Pulmonary artery endothelial cell (primary cell): ENCODE results near the gene KRTAP19-7. TPM values are rescaled to one million over a fixed set of nuclear protein-coding genes. Genes with fewer than 3 reads are reported as not detected.

ENCODE experiments used
- DNase-seq: peaks from one replicate; pipeline ENCODE4 v3.0.0-alpha.2; 2011; ENCODE audit warnings: low read depth, low spot score
- total RNA-seq: library from RNA; depleted of rRNA; stranded (reverse); fragments of >200 nt; gene quantifications from 2 replicates; pipeline ENCODE4 v1.2.3, GENCODE V29; 2014

Gene KRTAP19-7, protein sequence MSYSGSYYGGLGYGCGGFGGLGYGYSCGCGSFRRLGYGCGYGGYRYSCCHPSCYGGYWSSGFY
- total RNA-seq, result not detected in 2 replicates

DNA sequence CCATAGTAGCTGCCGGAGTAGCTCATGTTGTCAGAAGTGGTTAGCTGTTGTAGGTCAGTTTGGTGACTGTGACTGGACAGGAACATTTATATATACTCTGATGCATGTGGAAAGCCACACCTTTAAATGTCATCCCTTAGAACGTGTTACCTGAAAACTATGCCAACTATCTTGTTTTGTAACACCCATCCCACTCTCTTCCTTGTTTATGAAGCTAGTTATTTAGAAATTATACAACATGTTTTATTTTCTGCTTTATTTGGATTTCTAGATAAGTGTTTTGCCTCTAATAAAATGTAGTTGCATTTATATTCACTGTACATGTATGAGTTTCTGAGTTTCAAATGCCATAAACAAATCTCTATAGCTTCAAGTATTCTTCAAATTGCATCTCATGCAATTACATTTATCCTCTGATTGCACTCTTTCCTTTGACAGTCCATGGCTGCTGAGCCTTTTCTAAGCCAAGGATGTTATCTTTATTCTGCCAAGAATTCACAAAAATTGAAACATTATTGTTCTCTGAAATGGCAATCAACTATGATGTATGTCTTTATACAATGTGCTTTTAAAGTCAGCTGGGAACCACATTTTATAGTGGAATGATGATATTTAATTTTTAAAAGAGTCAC, at the start of gene KRTAP19-7:
KRTAP19-7 (minus strand) TSS at position 51 of the 632 bp plus-strand sequence; CDS start at position 26, 25 bp downstream.
- DNase-seq, result no peak

DNA sequence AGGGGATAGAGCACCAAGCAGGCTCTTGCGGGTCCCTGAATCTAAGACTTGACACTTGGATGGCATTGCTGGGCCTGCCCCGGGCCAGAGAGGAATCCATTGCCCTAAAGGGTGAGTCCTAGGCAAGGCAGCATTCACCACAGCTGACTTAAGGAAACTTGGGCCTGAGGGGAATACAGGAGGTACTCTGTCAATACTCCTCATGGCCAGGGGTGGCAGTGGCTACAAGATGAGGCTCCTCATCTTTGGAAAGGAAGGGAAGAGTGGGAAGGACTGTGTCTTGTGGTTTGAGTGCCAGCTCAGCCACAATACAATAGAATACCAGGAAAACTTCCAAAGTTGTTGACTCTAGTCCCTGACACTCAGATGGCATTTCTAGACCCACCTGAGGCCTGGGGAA, 44.9 kb upstream of the KRTAP19-7 start:
- no peak for DNase-seq

DNA sequence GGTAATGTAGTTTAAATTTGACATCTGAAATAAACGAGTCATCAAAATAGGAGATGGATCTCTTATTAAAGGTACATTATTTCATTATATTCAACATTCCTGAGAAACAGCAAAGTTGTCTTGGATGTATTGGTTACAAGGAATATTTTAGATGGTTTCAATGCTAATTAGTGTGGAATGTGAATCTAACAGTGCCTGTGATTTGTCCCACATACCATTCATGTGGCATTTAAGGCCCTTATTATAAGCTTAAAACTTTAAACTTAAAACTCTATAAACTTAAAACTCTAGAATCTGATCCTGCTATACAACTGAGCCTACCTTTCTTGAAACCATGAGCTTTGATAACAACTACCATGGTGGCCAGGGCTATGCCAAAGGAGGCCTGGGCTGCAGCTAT, 39.7 kb upstream of the KRTAP19-7 start, which contains the start of gene KRTAP22-1:
KRTAP22-1 (plus strand) TSS at position 301 of the 400 bp plus-strand sequence.
- DNase-seq, result no peak

DNA sequence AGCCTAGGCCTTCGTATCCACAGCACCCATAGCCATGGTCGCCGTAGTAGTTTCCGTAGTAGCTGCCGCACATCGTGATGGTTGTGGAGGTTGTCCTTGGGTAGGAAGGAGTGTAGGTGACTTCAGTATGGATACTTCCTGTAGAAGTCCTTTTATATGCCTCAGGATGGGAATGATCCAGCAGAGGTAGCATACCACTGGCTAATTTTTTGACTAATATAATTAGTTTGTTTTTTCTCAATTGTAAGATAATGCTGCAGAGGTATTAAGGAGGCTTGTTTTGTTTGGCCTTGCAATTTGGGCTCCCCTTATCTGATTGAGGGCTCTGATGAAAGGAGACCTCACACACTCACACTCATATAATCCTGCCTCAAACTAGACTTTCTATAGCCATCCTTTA, 37.7 kb upstream of the KRTAP19-7 start, which contains the start of gene KRTAP6-2:
KRTAP6-2 (minus strand) TSS at position 101 of the 400 bp plus-strand sequence; CDS start at position 73, 28 bp downstream.
- no peak for DNase-seq

DNA sequence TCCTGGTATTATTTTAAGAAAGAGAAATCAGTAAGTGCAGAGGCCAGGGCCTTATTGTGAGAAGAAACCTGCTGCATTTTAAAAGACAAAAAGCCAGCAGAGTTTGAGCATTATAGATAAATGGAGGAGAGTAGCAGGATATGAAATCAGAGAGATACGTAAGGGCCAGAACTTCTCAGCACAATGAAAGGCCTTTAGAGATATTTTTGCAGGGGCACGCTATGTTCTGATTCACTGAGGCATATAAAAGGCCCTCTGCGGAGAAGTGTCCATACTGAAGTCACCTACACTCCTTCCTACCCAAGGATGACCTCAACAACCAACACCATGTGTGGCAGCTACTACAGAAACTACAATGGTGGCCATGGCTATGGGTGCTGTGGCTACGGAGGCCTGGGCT, 31.0 kb upstream of the KRTAP19-7 start, which contains the start of gene KRTAP6-3:
KRTAP6-3 (plus strand) TSS at position 301 of the 400 bp plus-strand sequence; CDS start at position 307, 6 bp downstream.
- no peak for DNase-seq

DNA sequence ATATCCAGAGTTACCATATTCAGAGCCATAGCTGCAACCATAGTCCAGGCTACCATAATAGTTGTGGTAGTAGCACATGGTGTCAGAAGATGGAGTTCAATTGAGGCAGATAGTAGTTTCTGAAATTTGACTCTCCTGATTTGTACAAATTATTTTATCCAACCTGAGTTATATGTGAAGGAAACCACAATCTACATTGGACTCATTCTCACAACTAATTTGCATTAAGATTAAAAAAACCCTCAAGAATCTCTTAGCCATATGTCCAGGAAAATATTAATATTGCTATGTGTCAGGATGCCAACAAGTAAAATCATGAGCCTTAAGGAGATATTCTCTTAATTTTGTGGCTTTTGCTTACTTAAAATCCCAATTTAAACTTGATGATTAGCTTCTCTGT, 29.2 kb upstream of the KRTAP19-7 start, which contains the start of gene KRTAP22-2:
KRTAP22-2 (minus strand) TSS at position 101 of the 400 bp plus-strand sequence.
- DNase-seq, result no peak

DNA sequence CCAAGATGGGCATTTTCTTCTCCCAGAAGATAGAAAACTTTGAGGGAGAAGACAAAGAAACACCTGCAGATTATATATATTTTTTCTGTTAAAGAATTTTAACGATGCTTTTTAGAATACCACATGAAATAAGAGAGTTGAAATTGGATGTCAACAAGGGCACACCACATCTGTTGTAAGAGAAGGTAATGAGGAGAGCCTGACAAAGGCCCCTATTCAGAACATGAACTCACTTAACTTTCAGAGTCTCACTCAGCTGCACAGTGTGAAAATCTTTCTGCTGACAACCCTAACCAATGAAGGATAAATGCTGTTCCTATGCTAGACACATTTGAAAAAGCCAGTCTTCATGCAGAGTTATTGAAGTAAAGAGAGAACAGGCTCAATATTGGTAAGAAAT, 21.8 kb upstream of the KRTAP19-7 start:
- DNase-seq, result no peak

DNA sequence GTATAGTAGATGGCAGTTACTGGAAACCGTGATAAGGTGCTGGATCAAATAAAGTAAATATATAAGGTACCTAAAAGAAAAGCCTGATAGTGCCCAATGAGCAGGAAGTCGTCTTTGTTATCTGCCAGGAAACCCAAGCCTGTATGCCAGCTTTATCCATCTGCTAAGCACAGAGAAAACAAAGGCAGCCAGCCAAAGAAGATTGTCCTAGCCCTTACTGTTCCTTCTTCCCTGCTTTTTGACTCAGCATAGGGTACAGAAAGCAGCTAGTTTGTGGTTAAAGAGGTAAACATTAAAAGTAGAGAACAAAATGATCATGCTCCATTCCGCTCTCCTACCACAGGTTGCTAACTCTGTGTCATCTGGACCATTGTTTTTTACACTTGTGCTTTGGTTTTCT, 19.0 kb upstream of the KRTAP19-7 start:
- DNase-seq, result no peak

DNA sequence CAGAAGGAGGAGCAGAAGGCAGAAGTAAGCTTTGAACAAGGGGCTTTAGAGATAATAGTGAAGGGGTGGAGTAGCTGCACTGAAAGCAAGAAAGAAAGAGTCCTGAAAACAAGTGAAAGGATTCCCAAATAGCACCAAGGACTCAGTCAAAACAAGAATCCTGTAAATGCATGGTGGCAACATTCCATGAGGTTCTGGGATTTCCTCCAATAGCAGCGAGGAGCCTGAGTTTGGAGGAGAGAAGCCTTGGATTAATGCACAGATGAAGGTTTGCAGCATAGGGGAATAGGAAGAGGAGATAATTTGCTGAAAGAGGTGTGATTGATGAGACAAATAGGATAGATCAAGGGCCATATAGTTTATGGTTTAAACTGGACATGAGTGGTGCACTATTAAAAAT, 18.2 kb upstream of the KRTAP19-7 start:
- no peak for DNase-seq

DNA sequence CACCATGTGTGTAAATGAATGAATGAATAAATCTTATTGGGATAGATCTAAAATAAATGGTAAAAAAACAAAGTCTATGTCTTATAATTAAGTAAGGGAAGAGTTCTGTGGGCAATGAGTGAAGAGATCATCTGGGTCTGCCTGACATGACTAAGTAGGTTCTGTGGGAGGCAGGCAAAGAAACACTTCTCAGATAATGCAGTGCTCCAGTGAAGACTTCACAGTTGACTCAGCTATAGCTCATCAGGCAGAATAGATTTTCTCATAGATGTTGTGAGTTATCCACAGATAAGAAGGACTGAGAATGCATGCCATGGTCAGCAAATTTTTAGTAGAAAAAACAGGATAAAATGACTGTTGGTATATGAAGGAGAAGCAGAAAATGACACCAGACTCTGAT, 16.7 kb upstream of the KRTAP19-7 start:
- no peak for DNase-seq

DNA sequence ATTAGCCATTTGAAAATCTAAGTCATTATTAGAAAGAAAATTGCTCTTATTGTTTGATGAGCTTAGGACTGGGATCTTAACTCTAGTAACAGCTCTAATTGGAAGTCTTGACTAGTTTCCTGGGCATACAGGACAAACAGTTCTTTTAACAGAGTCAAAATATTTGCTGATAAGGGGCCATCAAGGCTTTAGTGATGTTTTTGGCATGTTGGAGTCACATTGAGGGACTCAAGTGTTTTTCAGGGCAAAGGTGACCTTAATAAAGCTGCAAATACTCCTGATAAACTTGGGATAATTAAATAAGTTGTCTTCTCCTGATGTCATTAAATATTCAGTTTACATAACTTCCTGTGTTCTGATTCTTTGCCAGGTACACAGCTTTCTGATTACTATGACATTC, 6.5 kb upstream of the KRTAP19-7 start:
- no peak for DNase-seq

DNA sequence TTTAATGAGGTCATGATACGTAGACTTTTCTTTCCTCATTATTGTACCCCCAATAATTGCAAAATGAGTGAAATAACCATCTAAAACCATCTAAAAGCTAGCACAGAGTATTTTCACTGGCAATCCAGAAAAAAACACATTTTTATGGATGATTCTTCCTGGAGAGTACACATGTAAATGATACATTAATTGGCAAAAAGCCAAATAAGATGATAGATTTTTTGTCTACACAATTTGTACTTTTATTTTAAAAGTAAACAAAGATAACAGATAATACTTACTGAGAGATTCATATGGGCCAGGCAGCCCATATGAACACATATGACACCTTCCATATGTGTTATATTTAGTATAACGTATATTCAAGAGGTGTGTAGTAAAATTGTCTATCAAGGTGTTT, 2.5 kb upstream of the KRTAP19-7 start:
- no peak for DNase-seq

DNA sequence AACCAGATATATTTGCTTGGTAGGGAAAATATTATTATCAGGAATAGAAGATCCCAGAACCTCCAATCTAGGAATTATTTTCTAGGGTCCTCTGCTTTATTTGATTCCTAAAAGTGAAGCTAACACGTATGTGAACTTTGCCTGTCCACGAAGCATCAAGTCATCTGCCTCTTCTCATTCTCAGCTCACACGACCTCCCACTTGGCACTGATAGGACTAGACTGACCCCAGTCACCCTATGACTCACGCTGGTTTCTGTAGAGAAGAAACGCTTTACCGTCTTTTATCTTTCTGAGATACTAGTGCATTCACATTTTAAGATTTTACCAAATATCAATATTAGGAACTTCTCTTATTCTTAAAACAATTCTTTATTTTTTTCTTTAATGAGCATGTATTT, 2.0 kb upstream of the KRTAP19-7 start:
- DNase-seq, result no peak

DNA sequence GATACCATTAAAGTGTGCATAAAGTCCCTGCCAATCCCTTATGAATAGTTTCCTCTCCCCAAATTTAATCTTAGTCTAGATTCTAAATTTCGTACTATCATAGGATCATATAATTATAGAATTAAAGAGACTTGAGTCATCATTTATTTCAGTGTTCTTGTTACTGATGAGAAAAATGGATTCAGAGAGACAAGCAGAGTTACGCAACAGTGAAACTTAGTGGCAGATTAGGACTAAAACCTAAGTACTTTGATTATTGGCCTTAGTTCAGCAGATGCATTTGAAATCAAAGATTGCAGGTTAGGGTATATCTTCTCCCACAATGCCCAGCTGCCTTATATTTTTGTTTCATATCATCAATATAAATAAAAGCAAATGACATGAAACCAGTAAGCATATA, 843 bp upstream of the KRTAP19-7 start:
- DNase-seq, result no peak

DNA sequence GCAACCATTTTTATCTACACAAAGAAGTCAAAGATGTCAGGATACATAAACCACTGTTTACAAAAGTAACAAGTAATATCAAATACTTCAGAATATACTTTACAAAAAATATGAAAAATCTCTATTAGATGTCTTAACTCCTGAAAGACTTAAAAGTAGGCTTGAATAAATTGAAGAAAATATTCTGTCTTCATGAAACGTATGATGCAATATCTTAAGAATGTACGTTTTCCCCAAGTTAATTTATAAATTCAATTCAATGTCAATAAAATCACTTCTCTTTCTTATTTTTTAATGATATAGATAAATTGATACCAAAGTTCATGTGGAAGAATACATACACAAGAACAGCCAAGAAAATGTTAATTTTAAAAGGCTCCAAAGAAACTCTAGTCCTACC, 6.0 kb downstream of the KRTAP19-7 start:
- DNase-seq, result no peak

DNA sequence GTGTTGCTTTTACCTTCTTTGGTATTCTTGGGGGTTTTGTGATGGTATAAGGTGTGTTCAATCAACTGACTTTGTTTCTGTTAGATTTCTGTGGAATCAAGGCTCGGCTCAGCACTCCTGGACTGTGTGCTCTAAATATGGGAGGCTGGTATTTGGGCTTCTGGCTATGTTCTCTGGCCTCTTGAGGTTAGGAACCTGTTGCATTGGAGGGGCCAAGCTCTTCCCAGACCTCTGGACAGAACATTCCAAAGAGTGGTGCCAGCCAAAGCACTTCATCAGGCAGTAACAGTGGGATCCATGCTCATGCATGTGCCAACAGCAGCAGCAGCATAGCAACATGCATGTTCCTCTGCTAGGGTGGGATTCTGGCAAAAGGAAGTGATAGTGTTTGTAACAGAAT, 8.3 kb downstream of the KRTAP19-7 start:
- no peak for DNase-seq

DNA sequence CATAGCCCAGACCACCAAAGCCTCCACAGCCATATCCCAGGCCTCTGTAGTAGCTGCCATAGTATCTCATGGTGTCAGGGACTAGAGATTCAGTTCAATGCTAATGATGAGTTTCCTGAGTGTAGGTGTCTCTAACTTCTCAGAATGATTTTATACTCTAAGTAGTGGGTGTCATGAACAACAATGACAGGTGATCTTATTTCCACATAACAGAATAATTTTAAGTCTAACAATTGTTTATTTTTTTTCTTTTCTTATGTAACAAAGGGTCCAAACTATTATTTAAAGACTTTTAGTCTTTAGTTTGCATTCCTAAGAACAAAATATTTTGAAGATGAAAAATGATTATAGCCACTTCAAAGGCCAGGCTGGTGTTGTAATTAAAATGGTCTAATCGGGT, 19.4 kb downstream of the KRTAP19-7 start, which contains the start of gene KRTAP19-6:
KRTAP19-6 (minus strand) TSS at position 101 of the 400 bp plus-strand sequence; CDS start at position 70, 31 bp downstream.
- DNase-seq, result no peak

DNA sequence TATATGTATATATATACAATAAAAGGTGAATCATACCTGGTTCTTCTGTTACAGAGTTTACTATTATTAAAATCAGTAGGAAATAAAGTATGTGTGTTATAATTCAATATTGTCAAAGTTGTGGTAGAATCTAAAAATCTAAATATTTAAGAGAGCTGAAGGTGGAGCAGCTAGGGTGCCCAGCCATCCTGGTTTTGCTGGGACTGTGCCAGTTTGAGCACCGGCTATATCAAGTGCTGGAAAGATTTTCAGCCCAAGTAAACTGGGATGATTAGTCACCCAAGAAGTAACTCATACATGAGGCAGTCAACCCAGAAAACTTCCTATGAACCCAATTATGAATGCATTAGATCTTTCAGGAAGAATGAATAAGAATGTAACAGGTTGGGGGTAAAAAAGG, 42.2 kb downstream of the KRTAP19-7 start:
- DNase-seq, result no peak

DNA sequence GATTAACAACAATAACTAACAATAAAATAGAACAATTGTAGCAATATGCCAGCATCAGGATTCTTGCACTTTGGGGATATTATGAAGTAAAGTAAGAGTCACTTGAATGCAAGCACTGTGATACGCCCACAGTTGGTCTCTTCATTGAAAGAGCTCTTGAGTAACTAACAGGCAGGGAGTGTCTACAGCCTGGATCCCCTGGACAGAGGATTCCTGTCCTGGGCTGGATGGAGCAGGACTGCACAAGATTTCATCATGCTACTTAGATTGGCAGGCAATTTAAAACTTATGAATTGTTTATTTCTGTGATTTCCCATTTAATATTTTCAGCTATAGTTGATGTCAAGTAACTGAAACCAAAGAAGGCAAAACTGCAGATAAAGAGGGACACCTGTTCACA, 45.4 kb downstream of the KRTAP19-7 start:
- DNase-seq, result no peak
